NCI-H510A (cell line): ENCODE measurements around the gene CERT1.
"Not testable (repeated sequence)": the region's sequence is repeated elsewhere in the genome, so short reads cannot be mapped to it uniquely, and the experiment has no call there.

Source experiments
- DNase-seq: peaks from one replicate; lab custom pipeline; 2025; lab: John Stamatoyannopoulos, UW

CERT1 gene

DNA sequence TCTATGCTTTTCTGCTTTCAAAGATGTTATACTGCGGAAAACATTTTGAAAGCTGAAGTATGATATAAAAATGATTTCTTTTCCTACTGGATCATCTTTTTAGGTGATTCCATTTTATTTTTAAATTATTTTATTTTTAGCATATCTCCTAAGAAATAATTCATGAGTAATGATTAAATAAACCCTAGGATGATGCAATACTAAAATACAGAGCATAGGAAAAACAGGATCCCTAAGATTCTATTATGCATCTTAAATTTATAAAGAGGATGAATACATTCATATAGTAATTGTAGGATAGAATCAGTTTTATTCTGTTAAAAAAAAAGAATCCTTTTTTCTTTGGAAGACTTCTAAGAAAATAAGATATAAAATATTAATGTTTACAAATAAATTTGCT lies 11.1 kb upstream of the CERT1 start:
- no peak for DNase-seq

GRCh38 chr5:75522025-75522424 lies 10.6 kb upstream of the CERT1 start:
- no peak for DNase-seq

DNA sequence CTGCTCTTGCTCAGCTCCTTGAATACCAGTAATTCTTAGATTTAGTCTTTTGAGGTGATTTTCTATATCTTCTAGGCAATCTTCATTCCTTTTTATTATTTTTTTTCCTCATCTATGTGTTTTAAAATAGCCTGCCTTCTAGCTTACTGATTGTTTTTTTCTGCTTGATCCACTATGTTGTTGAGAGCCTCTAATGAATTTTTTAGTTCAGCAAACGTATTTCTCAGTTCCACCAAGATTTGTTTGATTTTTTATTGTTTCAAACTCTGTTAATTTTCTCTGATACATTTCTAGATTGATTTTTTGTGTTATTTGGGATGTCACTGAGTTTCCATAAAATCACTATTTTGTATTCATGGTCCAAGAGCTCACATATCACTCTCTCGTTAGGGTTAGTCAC lies 9.8 kb upstream of the CERT1 start:
- no peak for DNase-seq

GRCh38 chr5:75519761-75520160 lies 8.3 kb upstream of the CERT1 start:
- no peak for DNase-seq

DNA sequence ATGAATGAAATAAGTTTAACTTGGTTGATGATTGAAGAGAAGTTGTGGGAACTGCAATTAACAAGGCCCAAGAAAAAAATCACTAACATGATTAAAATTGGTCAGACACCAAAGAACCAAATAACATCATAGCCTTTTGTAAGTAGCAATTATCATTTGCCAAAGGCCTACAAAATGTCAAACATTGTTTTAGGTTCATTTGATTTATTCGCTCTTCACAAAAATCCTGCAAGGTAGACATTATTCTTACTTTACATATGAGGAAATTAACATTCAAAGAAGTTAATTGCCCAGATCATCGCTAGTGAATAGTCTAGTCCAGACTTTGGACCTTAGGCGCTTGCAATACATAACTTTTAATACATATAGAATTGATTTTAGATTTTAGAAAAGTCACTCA lies 2.9 kb upstream of the CERT1 start:
- DNase-seq = no peak

DNA sequence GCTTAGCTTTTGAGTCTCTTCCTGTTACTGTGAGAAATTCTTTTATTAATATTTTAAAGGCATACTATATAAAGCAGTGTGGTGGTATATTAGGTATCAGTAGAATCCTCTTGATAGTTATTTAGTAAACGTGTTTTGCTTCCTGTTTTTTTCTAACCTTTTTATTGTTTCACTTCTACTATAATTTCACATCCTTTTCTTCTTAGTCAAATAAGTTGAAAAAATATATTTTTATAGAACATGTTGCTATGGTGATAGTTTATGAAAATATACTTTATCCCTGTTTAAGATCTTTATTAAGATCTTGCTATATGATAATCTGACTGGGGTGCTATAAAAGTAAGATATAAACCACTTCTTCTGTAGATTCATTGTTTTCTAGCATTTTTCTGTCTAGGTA lies 2.4 kb upstream of the CERT1 start:
- DNase-seq = no peak

DNA sequence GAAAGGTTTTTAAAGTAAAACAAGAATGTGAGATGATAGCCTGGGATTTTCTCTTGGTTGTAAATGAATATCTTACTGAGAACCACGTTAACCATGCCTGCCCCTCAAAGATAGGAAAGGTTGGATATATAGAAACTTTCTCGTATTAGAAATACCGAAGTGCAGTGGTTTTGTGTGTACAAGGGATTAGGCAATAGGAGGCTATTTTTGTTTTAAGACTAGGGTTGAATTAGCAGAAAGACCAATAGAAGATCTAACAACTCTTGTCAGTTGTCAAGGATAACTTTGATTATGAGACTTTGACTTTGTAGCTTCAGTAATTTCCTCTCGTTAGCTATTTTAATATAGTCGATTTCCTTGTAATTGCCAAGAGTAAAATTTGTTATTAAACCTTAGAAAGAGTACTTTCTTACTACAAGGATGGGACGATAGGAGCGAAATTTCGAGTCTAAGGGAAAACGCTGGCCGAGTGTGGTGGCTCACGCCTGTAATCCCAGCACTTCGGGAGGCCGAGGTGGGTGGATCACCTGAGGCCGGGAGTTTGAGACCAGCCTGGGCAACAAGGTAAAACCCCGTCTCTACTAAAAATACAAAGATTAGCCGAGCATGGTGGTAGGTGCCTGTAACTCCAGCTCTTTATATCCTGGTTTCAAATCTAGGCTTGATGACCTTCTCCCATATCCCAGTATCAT lies 1.1 kb upstream of the CERT1 start:
- DNase-seq = no peak

DNA sequence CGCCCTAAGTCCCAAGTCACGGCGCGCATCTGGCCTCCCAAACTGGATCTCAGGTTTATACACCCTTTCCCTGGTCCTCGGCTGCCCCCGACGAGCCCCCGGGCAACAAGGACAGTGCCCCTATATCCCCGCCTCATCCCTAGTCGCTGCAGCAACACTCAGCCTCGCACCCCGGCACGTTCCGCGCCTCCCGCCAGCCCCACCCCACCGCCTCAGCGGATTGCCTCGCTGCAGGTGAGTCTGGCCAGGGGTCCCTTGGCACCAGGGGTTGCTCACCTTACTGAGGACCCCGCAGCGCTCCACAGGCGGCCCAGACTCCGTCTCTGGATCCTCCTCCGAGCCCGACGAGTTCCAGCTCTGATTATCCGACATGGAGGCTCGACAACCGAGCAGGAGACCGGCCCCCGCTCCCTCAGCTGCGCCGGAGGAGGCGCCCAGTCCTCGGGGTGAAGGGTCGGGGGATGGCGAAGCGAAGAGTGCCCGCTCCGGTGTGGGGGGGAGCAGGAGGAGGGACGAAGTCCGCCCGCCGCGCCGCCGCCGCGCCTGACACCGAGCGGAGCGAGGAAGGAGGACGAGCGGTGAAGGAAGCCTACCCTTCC lies 494 bp downstream of the CERT1 start:
- DNase-seq = peak; percentile 3

GRCh38 chr5:75510417-75510835 lies 1.0 kb downstream of the CERT1 start:
- no peak for DNase-seq

DNA sequence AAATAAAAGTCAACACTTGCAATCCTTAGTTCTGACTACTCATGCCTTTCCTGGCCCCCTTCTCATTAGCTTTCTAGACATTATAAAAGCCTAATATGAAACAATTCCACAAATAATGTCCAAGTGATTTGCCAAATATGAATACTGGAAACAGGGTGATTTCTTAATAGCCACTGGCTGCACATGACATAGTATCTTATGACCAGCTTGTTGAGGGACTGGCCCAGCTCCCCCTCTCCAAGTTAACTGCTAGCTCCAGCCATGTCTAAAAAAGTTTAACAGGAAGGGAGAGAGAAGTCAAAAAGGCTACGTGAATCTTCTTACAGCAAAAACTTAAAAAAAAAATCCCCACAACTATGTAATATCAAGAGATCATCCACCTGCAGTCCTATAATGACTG lies 1.5 kb downstream of the CERT1 start:
- DNase-seq = no peak

GRCh38 chr5:75509546-75509945 lies 1.9 kb downstream of the CERT1 start:
- DNase-seq = no peak

GRCh38 chr5:75507841-75508240 lies 3.6 kb downstream of the CERT1 start:
- DNase-seq = no peak

DNA sequence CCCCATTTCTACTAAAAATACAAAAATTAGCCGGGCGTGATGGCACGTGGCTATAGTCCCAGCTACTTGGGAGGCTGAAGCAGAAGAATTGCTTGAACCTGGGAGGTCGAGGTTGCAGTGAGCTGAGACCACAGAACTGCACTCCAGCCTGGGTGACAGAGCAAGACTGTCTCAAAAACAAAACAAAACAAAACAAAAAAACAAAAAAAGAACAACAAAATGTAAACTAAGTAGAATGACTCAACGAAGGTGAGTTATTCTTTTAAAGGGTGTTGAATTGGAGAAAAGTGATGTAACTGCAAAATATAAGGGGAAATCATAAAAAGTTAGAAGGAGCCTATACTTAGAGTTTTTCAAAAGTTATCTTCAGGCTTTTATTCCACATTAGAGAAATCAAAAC lies 6.3 kb downstream of the CERT1 start:
- DNase-seq = not testable (repeated sequence)

DNA sequence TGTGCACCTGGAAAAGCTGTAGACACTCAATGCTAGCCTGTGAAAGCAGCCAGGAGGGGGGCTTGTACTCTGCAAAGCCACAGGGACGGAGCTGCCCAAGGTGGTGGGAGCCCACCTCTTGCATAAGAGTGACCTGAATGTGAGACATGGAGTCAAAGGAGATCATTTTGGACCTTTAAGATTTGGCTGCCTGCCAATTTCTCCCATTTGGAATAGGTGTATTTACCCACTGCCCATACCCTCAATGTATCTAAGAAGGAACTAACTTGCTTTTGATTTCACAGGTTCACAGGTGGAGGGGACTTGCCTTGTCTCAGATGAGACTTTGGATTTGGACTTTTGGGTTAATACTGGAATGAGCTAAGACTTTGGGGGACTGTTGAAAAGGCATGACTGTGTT lies 12.6 kb downstream of the CERT1 start:
- DNase-seq = not testable (repeated sequence)

GRCh38 chr5:75498208-75498777 lies 13.1 kb downstream of the CERT1 start:
- DNase-seq = no peak

DNA sequence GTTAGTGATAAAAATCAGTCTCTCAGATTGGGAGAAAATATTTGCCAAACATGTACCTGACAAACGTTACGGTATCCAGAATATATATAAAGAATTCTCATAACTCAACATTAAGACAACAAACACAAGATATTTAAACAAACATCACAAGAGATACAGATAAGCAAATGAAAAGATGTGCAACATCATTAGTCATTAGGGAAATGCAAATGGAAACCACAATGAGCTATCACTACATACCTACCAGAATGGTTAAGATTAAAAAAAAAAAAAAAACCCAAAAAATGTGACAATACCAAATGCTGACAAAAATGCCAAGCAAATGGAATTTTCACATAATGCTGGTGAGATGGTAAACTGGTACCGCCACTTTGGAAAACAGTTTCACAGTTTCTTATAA lies 15.4 kb downstream of the CERT1 start:
- DNase-seq = no peak

DNA sequence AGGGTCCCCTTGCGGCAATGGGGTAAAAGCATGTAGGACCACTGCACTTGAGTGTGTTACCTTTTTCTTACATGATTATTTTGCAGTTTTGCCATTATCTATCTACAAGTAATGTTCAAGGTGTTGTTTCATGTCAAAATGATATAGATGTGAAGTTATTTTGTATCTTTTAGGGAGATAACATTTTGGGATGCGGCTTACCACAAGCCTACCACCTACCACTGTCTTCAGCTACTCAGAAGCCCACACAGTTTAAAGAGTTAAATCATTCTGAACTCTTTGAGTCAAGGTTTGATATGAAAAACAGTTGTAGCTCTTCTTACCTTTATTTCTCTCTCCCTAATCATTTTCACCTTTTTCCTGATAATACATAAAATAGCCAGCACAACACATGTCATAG lies 19.8 kb downstream of the CERT1 start:
- DNase-seq = no peak

DNA sequence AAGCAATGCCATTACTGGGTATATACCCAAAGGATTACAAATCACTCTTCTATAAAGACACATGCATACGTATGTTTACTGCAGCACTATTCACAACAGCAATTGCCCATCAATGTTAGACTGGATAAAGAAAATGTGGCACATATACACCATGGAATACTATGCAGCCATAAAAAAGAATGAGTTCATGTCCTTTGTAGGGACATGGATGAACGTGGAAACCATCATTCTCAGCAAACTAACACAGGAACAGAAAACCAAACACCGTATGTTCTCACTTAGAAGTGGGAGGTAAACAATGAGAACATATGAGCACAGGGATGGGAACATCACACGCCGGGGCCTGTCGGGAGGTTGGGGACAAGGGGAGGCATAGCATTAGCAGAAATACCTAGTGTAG lies 21.6 kb downstream of the CERT1 start:
- DNase-seq = not testable (repeated sequence)

GRCh38 chr5:75484605-75485004 lies 26.8 kb downstream of the CERT1 start:
- no peak for DNase-seq

GRCh38 chr5:75482482-75482881 lies 28.9 kb downstream of the CERT1 start:
- no peak for DNase-seq

DNA sequence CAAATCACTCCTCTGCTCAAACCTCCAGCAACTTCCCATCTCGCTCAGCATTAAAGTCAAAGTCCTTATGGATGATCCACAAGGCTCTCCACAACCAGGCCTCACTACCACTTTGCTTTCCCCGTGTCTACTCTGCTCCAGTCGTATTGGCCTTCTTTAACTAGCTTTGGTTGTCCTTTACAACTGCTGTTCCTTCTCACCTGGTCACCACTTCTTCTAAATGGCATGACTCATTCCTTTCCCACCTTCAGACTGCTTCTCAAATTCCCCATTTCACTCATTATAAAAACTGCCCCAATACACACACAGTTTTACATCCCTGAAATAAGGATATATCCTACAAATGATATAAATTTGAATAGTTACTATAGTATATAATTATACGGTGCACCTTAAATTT lies 30.4 kb downstream of the CERT1 start:
- no peak for DNase-seq

DNA sequence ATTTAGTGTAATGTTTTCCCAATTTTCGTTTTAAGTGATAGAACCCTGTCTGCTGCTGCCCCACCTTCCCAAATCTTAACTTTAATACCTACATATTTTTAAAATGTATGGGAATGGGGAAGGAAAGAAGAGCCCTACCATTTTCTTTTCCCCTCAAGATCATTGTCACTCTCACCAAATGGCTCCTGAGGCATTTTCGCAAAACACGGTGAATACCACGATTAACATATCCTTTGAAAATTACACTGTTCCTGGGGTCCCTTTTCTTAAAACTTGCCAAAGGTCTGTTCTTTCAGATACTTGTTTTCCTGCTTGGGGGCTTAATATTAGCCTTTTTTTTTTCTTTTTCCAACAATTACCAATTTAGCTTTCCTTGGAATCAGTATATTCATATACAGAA lies 36.1 kb downstream of the CERT1 start:
- DNase-seq = no peak

- no peak for DNase-seq
Measured at GRCh38 chr5:75473463-75473862, 38.0 kb downstream of the CERT1 start.

GRCh38 chr5:75472973-75473372 lies 38.5 kb downstream of the CERT1 start:
- DNase-seq = no peak
